GM18873 (cell line): ENCODE results near the gene IFFO2.
"Not testable (repeated sequence)": the region's sequence is repeated elsewhere in the genome, so short reads cannot be mapped to it uniquely, and the experiment has no call there.

Source experiments
- ATAC-seq: cut with Tn5 transposase; IDR thresholded peaks from one replicate; pipeline ENCODE4 v1.9.1; 2021; ENCODE audit warnings: mild to moderate bottlenecking, moderate library complexity, moderate number of reproducible peaks; ENCODE audit not compliant: unreplicated experiment, low FRiP score

IFFO2 gene

DNA sequence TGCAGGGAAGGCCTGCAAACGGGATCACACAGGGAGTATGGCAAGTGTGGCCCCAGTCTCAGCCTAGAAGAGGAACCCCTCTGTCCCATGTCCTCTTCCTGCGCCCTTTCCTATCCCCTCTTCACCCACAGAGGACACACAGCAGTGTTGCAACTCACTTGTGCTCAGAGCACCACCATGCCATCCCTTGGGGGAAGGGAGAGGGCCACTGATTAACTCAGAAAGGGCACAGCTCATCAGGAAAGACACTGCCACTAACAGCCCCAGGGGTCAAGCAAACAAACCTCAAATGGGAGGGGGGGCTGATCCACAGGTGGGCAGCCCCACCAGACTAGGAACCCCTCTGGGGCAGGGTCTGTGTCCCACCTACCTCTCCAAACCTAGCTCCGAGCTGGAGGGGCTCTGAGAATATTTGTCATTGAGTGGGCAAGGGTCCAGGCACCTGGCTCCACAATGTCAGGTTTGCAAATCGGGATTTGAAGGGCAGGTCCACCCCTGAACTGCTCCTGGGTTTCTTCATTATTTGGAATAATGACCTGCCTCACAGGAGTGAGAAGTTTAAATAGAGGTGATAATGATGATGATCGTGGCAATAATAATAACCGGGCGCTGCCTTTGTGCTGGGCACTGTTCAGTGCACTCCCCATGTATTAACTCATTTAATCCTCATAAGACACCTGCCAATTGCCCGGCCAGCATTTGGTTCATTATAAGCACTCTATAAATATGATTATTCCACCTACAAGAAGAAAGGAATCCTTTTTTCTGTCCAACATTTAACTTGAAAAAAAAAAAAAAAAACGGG, 55.1 kb downstream of the IFFO2 start:
- no peak for ATAC-seq

DNA sequence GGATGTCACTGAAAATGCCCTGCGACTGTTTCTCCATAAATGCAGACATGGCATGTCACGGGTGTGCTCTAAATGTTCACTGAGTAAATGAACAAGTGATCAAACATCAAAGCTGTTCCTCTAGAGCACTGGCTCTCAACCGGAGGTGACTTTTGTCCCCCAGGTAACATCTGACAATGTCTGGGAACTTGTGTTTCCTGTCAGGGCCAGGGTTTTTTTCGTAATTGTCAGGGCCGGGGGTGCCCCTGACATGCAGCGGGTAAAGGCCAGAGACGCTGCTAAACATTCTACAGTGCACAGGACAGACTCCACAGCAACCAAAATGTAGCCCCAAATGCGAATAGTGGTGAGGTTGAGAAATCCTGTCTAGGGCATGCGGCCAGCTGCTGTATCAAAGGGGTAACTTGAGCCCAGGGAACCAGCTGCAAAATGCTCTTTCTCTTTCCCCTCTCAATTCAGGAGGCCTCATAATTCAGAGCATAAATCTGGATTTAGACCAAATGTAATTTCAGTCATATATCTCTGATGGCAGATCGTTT, 56.1 kb downstream of the IFFO2 start:
- ATAC-seq: no peak

- no peak for ATAC-seq
Measured at GRCh38 chr1:18899363-18900049, 57.0 kb downstream of the IFFO2 start.

DNA sequence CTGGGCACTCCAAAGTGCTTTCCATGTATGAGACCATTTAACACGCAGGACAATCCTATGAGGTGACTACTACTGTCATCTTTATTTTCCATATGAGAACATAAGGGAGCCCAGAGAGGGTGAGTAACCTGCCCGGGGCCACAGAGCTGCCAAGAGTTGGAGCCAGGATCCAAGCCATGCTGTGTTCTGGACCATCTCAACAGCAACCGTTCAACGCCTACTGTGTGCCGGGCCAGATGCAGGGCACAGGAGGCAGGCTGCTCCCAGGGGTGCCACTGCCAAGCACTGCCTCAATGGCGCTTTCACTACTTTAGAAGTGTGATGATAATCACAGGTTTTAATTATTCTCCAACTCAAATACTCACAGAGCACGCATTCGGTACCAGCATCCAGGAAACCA, 57.9 kb downstream of the IFFO2 start:
- ATAC-seq: no peak

DNA sequence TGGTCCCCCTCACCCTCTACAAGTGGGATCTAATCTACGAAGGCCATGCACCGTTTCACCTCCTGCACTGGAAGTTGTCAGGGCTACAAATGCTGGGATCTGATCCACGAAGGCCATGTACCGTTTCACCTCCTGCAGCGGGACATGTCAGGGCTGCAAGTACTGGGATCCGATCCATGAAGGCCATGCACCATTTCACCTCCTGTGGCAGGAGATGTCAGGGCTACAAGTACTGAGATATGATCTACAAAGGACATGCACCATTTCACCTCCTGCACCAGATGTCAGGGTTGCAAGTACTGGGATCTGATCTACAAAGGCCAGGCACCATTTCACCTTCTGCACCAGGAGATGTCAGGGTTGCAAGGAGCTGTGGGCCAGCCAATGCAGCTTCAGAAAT, 61.2 kb downstream of the IFFO2 start:
- no peak for ATAC-seq

GRCh38 chr1:18893120-18893519, 63.4 kb downstream of the IFFO2 start:
- no peak for ATAC-seq

DNA sequence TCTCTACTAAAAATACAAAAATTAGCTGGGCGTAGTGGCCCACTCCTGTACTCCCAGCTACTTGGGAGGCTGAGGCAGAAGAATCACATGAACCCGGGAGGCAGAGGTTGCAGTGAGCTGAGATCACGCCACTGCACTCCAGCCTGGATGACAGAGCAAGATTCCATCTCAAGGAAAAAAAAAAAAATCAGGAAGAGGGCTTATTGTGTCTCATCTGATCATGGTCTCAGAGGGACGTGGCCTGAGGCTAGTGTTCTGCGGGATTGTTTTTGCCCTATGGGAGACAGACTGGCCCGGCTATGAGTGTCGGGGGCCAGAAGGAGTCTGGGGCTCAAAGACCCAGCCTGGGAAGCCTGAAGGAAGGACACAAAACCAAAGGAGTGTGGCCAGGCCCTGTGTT, 64.6 kb downstream of the IFFO2 start:
- ATAC-seq: not testable (repeated sequence)

- ATAC-seq: no peak
Measured at GRCh38 chr1:18891426-18891780, 65.1 kb downstream of the IFFO2 start.

DNA sequence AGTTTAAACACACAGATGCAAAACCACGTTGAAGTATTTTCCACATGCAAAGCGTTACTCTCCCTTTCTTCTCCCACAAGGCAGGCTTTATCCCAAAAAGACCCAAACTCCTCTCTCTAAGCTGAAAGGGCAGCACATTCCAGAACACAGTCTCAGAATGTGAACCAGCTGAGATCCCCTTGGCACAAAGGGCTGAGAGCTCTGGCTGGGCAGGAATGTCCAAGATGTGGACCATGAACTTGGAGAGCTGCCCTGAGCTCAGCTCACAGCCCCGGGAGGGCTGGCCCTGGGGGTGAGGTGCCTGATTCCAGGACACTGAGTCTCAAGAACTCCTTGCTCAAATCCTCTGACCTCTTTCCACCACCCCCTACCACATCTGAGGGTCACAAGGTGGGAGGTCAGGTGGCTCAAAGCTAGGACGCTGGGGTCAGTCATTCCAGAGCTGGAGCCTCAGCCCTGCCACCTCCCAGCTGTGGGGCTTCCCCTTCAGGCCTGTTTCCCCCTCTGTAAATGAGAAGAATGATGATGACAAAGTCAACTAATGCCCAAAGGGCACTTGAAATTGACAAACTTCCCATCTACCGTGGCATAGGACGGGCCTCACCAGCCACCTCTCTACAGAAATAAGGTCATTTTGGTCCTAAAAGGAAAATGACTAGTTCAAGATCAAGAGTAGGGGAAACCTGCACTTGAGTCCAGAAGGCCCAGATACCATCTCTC, 65.6 kb downstream of the IFFO2 start:
- ATAC-seq: no peak

- ATAC-seq: no peak
Measured at GRCh38 chr1:18886003-18886335, 70.5 kb downstream of the IFFO2 start.

GRCh38 chr1:18885311-18886002, 71.0 kb downstream of the IFFO2 start:
- ATAC-seq: no peak

DNA sequence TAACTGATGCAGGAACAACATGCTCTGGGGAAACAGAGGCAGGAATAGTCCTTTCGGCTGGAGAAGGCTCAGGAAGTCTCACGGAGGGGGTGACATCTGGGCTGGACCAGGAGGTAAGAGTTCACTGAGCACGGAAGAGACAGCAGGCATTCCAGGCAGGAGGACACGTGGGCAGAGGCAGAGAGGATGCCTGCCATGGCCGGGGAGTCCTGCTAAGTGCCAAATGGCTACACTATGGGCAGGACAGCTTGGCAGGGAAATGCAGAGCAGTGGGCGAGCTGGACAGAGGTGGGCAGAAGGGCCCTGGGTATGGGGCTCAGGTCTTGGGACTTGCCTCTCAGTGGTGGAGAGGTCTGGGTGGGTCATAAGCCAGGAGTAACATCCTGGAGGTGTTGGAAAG, 71.7 kb downstream of the IFFO2 start:
- no peak for ATAC-seq

- no peak for ATAC-seq
Measured at GRCh38 chr1:18884419-18884717, 72.1 kb downstream of the IFFO2 start.

DNA sequence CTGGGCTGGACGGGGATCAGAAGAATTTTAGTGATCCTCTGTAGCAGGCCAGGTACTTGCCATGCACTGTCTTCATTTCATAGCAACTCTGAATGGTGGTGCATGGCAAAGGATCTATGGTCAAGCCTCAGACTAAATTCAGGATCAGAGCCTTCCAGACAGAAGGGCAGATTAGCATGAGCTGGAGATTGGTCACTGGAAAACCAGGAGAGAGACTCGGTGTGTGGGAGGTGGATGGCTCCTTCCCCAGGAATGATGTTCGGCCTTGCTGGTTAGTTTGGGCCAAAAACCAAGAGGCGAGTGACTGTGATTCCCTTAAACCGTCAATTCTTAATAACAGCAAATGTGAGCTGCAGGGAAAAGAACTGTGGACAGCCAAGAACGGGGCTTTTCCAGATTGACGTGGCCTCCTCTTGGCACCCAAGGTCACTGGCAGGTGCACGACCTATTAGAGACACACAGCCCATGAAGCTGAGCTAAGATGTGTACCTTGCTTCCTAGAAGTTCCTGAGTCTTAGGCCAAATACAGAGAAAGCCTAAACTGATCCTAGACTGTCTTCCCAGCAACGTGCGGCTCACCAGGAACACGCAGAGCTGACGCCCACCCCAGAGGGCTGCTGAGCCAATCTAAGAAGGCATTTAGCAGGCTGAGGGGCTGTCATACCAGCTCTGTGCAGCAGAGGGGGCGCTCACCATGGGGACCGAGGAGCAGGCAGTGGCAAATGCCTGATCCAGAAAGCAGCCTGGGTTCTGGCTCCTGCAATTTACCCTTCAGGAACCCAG, 72.6 kb downstream of the IFFO2 start:
- no peak for ATAC-seq

- no peak for ATAC-seq
Measured at GRCh38 chr1:18883079-18883478, 73.4 kb downstream of the IFFO2 start.

DNA sequence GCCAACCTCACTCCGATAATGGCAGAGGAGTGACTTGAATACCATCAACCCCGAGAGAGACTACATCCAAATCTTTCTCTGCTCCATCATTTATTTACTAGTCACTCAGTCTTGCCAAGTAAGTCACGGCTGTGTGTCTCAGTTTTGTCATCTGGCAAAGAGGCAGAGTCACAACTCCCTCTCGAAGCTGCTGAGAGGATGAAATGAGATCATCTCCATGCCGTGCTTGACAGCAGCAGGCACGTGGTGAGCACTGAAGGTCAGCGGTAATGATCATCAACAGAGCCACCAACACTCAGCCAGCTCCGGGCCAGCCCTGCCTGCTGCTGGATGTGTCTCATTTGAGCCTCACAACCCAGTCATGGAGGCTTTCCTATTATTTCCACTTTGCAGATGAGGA, 74.0 kb downstream of the IFFO2 start:
- ATAC-seq: no peak

DNA sequence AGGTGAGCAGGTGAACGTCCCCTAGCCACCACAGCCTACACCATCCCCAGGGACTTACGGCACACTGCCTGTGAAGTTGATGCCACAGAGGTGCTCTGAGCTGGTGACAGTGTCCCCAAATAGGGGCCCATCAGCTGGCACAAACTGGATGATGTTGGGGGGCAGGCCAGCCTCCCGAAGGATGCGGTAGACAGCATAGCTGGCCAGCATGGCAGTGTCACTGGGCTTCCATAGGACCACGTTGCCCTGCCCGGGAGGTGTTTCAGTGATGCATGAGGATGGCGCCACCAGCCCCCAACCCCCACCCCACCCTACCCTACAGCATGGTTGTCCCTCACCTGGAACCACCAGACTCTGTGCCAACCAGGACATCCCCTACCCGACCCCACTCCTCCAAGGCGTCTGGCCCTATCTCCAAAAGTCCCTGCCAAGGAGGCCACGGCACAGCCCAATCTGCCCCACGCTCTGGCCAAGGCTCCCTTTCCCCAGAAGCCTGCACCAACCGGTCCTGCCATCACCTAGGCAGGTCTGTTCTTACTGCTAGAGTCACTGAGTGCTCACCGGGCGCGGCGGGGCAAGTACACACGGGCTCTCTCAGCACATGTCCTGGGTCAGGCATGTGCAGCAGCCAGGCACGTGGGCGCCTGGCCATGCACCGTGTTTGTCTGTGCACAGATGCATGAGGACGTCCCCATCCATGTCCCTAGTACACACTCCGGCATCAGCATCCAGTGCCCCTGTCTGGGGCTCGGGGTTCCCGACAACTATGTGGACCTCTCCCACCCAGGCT, 74.6 kb downstream of the IFFO2 start:
- no peak for ATAC-seq

- ATAC-seq: no peak
Measured at GRCh38 chr1:18881164-18881563, 75.3 kb downstream of the IFFO2 start.

GRCh38 chr1:18880585-18880984, 75.9 kb downstream of the IFFO2 start:
- ATAC-seq: no peak
